GM12874 (cell line): ENCODE measurements around the gene NTN1.
A peak's percentile ranks its signal among the peaks of the same experiment; 100 is the strongest.

Experiments used
- TF ChIP-seq, protein P1 (sequence below): IDR thresholded peaks from 2 replicates; pipeline ENCODE4 v1.5.1; 2011; ENCODE audit warnings: low read depth, mild to moderate bottlenecking, control low read depth, low read length, moderate library complexity; ENCODE audit not compliant: insufficient read depth

Gene NTN1

DNA sequence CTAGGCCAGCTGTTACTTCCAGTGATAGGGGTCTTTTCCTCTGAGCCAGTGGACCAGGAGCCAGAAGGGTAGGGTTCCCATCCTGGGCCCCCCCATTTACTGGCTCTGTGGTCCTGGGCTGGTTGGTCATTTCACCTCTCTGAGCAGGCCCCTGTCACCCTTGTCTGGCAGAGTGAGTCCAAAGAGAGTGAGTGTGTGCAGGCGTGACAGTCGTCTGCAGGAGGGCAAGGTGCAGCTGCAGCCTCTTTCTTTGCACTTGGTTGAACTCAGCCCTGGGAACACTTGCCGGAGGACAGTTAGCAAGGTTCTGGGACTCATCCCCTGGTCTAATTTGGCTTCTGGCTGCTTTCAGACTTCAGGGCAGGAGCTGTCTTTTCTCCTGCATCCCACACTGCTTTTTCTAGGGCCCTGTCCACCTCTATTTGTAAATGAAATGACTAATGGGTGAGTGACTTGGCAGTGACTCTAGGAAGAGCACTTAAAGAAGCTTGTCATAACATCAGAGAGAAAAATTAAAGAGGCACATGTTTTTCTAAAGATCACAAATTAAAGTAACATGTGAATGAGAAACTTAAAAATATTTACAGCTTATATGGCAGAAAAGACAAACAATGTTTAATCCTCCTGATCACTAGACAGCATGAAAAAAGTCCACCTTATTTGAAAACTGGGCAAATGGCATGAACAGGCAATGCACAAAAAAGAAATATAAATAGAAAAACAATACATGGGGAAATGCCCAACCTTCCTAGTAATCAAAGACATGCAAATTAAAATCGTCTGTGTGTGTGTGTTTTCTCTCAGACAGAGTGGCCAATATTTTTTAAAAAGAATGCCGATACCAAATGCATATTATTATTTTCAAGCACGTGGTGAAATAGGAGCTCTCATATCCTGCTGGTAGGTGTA, 137.5 kb downstream of the NTN1 start:
- TF ChIP-seq, protein P1, sequence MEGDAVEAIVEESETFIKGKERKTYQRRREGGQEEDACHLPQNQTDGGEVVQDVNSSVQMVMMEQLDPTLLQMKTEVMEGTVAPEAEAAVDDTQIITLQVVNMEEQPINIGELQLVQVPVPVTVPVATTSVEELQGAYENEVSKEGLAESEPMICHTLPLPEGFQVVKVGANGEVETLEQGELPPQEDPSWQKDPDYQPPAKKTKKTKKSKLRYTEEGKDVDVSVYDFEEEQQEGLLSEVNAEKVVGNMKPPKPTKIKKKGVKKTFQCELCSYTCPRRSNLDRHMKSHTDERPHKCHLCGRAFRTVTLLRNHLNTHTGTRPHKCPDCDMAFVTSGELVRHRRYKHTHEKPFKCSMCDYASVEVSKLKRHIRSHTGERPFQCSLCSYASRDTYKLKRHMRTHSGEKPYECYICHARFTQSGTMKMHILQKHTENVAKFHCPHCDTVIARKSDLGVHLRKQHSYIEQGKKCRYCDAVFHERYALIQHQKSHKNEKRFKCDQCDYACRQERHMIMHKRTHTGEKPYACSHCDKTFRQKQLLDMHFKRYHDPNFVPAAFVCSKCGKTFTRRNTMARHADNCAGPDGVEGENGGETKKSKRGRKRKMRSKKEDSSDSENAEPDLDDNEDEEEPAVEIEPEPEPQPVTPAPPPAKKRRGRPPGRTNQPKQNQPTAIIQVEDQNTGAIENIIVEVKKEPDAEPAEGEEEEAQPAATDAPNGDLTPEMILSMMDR = no peak

- TF ChIP-seq, protein P1 = 0 out of 2 replicates have a peak, but pooled peaks have one; percentile 10
Observed at GRCh38 chr17:9162275-9162985, 141.1 kb downstream of the NTN1 start.

GRCh38 chr17:9166788-9167187, 145.5 kb downstream of the NTN1 start:
- TF ChIP-seq, protein P1 = no peak

- TF ChIP-seq, protein P1 = no peak
Observed at GRCh38 chr17:9167379-9167778, 146.1 kb downstream of the NTN1 start.

DNA sequence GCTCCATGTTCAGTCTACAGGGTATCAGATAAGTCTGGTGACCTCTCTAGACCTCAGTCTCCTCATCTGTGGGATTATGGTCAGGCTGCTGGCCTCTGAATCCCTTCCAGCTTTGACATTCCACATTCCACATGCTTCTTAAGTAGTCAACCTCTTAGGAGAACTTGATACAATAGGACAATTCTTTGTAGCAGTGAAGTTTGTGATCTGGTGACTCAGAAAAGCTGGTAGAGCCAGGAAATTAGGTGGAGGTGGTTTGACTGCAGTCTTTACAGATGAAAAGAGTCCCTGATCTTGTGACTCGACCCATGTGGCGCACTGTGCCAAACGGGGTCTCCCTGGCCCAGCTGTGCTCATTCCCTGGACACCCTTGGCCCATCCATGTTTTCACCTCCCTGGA, 147.8 kb downstream of the NTN1 start:
- TF ChIP-seq, protein P1 = no peak

DNA sequence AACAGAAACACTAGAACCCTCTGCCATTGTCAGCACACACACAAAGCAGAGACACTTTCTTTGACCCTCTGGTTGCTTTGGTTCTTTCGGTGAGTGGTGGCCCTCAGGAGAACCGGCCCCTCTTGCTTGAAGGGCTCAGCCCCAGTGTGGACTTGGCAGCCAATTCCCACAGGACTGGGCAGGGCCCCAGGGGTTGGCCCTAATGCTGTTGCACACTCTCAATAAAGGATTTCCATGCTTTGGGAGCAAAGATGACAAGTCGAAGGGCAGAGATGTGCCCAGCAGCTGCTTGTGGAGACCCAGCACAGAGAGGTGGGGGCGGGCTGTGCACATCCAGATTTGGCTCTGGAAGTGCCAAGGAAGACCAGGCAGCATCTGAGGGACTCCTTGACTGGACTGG, 149.0 kb downstream of the NTN1 start:
- TF ChIP-seq, protein P1 = no peak

GRCh38 chr17:9170853-9171252, 149.5 kb downstream of the NTN1 start:
- TF ChIP-seq, protein P1 = no peak
